RWPE2 (cell line): ENCODE measurements around the gene SEMA4C.

ENCODE experiments used
- ATAC-seq: fragments of 200-7000 bp; cut with Tn5 transposase; 3 replicates; pipeline ENCODE4 v1.9.1; 2021; ENCODE audit warnings: low read depth
- DNase-seq: peaks from one replicate; pipeline ENCODE4 v3.0.0-alpha.2; 2020; ENCODE audit warnings: low spot score
- H3K27ac ChIP-seq: fragments of 450-650 bp; 2 replicates; pipeline ENCODE4 v1.5.1; 2017; ENCODE audit warnings: mild to moderate bottlenecking; ENCODE audit not compliant: poor library complexity, severe bottlenecking
- H3K27me3 ChIP-seq: fragments of 250-450 bp; sonication (Bioruptor Pico); 2 replicates; pipeline ENCODE4 v1.5.1; 2021; ENCODE audit warnings: mild to moderate bottlenecking, moderate library complexity; ENCODE audit not compliant: insufficient read depth, poor library complexity, severe bottlenecking
- H3K36me3 ChIP-seq: fragments of 250-450 bp; sonication (Bioruptor Pico); 2 replicates; pipeline ENCODE4 v1.5.1; 2020; ENCODE audit warnings: low read depth, mild to moderate bottlenecking, moderate library complexity
- H3K4me1 ChIP-seq: fragments of 250-450 bp; sonication (Bioruptor Pico); 2 replicates; pipeline ENCODE4 v1.5.1; 2021; ENCODE audit warnings: mild to moderate bottlenecking, moderate library complexity; ENCODE audit not compliant: insufficient read depth, poor library complexity, severe bottlenecking
- H3K4me3 ChIP-seq: fragments of 250-450 bp; sonication (Bioruptor Pico); 2 replicates; pipeline ENCODE4 v1.5.1; 2021; ENCODE audit warnings: mild to moderate bottlenecking, moderate library complexity; ENCODE audit not compliant: severe bottlenecking
- H3K9me3 ChIP-seq: fragments of 250-450 bp; sonication (Bioruptor Pico); 2 replicates; pipeline ENCODE4 v1.5.1; 2021; ENCODE audit warnings: mild to moderate bottlenecking, moderate library complexity; ENCODE audit not compliant: severe bottlenecking
- CTCF ChIP-seq: fragments of 450-650 bp; IDR thresholded peaks from one replicate; pipeline ENCODE4 v1.5.1; 2017; ENCODE audit warnings: mild to moderate bottlenecking, moderate library complexity; ENCODE audit not compliant: poor library complexity, severe bottlenecking

The SEMA4C gene

GRCh38 chr2:96819876-96820511 is 49.9 kb downstream of the SEMA4C start:
- Histone ChIP-seq H3K27ac (no peak overlapping the region), H3K4me3 (no peak overlapping the region), H3K9me3 (no peaks in the 10 kb centered on the region), H3K27me3 (no peaks in the 10 kb centered on the region), H3K4me1 (peaks cover 3% of the 10 kb centered on the region), H3K36me3 (peaks cover 4% of the 10 kb centered on the region; the same call in 1 of the 2 replicates)
- peak; percentile 12 for TF ChIP-seq CTCF
- ATAC-seq (no peak), DNase-seq (no peak)

- H3K27ac ChIP-seq, result no peak overlapping the region
- DNase-seq, result no peak
- H3K4me3 ChIP-seq, result no peak overlapping the region
- peaks cover 3% of the 10 kb centered on the region for H3K4me1 ChIP-seq
- H3K27me3 ChIP-seq, result no peaks in the 10 kb centered on the region
- no peaks in the 10 kb centered on the region; the same call in 1 of the 2 replicates for H3K36me3 ChIP-seq
- no peaks in the 10 kb centered on the region for H3K9me3 ChIP-seq
- TF ChIP-seq CTCF, result no peak
- ATAC-seq, result no peak
Observed at GRCh38 chr2:96819128-96819875, 50.6 kb downstream of the SEMA4C start.

GRCh38 chr2:96817882-96818281 is 52.0 kb downstream of the SEMA4C start:
- no peak for ATAC-seq
- no peak for DNase-seq
- Histone ChIP-seq H3K4me1 (no peaks in the 10 kb centered on the region), H3K9me3 (no peaks in the 10 kb centered on the region), H3K27ac (no peak overlapping the region), H3K36me3 (no peaks in the 10 kb centered on the region; the same call in 1 of the 2 replicates), H3K27me3 (no peaks in the 10 kb centered on the region), H3K4me3 (no peak overlapping the region)
- TF ChIP-seq CTCF, result no peak

- DNase-seq (no peak), ATAC-seq (no peak)
- no peaks in the 10 kb centered on the region; the same call in 1 of the 2 replicates for H3K36me3 ChIP-seq
- peak overlapping the region; percentile 69 for H3K4me3 ChIP-seq
- no peak for TF ChIP-seq CTCF
- no peaks in the 10 kb centered on the region for H3K27me3 ChIP-seq
- no peaks in the 10 kb centered on the region for H3K4me1 ChIP-seq
- peak overlapping the region; percentile 42 for H3K27ac ChIP-seq
- no peaks in the 10 kb centered on the region for H3K9me3 ChIP-seq
Observed at GRCh38 chr2:96816836-96817702, 52.8 kb downstream of the SEMA4C start.
